AG09309 (cell line): ENCODE results near the gene TRIM9.

ENCODE experiments used
- DNase-seq: peaks from one replicate; pipeline ENCODE4 v3.0.0-alpha.2; 2010; ENCODE audit warnings: low read depth
- H3K4me3 ChIP-seq: 2 replicates; pipeline ENCODE4 v1.5.1; 2011; ENCODE audit warnings: mild to moderate bottlenecking, low read depth, low read length, moderate library complexity; ENCODE audit not compliant: control insufficient read depth
- CTCF ChIP-seq: IDR thresholded peaks from 2 replicates; pipeline ENCODE4 v1.5.1; 2011; ENCODE audit warnings: mild to moderate bottlenecking, low read depth, low read length, inconsistent platforms; ENCODE audit not compliant: insufficient read depth, control insufficient read depth; ENCODE audit errors: missing control alignments

Gene TRIM9

DNA sequence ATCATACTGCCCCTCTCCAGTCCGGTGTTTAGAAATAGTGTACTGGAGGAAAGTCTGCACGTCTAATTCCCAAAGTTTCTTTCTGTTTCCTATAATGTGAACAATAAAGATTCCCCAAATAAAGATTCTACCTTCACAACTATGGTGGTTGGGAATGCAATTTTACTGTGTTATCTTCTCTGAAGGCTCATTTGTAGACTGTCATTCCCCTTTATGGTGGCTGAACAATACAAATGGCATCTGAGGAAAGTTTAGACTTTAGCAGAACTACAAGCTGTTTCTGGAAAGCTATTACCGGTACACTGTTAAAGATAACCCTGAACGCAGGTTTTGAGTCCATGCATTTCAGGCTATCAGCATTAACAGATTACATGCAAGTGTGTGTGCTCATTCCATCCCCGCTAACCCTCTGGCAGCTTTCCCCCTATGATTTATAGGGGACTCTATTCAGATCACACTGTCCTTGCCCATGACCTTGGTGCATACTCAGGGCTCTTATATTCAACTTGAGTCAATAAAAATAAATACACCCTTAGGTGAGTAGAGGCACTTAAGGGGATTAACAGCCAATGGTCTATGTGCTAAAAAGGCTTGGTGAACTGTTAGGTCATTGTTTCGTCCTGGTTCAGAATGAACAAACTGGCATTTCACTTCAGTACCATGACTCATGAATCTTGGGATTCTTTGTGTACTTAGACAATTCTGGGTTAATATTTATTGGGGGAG, 89.9 kb downstream of the TRIM9 start:
- no peak overlapping the region for H3K4me3 ChIP-seq
- TF ChIP-seq CTCF = no peak
- no peak for DNase-seq

- no peak overlapping the region for H3K4me3 ChIP-seq
- no peak for DNase-seq
- no peak for TF ChIP-seq CTCF
Measured at GRCh38 chr14:51004352-51004800, 90.5 kb downstream of the TRIM9 start.

GRCh38 chr14:51002406-51002999, 92.4 kb downstream of the TRIM9 start:
- no peak for TF ChIP-seq CTCF
- no peak overlapping the region for H3K4me3 ChIP-seq
- no peak for DNase-seq

- DNase-seq = no peak
- no peak for TF ChIP-seq CTCF
- H3K4me3 ChIP-seq = no peak overlapping the region
Measured at GRCh38 chr14:51000566-51000965, 94.3 kb downstream of the TRIM9 start.

- no peak for DNase-seq
Measured at GRCh38 chr14:50999726-51000125, 95.2 kb downstream of the TRIM9 start.

GRCh38 chr14:50998612-50999011, 96.3 kb downstream of the TRIM9 start:
- no peak for TF ChIP-seq CTCF
- H3K4me3 ChIP-seq = no peak overlapping the region
- no peak for DNase-seq

More at GRCh38 chr14:50999726-51000125, 95.2 kb downstream of the TRIM9 start:
- no peak overlapping the region for H3K4me3 ChIP-seq
- no peak for TF ChIP-seq CTCF
